Activated CD4-positive, alpha-beta T cell treated with anti-CD3 and anti-CD28 coated beads for 1 hour (primary cell): ENCODE data around the gene BFSP2.
A peak's percentile ranks its signal among the peaks of the same experiment; 100 is the strongest.
"Not testable (repeated sequence)": the region's sequence is repeated elsewhere in the genome, so short reads cannot be mapped to it uniquely, and the experiment has no call there.

ENCODE experiments used
- DNase-seq: peaks from one replicate; pipeline ENCODE4 v3.0.0-alpha.2; 2020

The BFSP2 gene

DNA sequence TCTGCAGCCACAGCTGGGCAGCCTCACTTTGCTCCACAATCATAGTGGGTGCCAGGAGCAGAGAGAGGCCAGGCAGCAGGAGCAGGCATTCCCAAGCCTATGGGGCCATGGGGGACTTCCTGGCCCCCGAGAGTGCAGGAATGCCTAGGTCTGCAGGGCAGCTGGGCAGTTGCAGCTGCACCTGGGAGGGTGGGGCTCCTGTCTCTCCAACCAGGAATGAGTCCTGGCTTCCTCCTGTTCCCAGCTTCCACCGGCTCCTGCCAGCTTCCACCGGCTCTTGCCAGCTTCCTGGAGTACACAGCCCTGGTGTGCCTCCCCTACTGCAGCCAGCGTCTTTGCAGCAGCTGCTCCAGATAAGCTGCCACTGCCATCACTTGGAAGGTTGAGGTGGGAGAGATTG, 87.3 kb downstream of the BFSP2 start:
- no peak for DNase-seq

DNA sequence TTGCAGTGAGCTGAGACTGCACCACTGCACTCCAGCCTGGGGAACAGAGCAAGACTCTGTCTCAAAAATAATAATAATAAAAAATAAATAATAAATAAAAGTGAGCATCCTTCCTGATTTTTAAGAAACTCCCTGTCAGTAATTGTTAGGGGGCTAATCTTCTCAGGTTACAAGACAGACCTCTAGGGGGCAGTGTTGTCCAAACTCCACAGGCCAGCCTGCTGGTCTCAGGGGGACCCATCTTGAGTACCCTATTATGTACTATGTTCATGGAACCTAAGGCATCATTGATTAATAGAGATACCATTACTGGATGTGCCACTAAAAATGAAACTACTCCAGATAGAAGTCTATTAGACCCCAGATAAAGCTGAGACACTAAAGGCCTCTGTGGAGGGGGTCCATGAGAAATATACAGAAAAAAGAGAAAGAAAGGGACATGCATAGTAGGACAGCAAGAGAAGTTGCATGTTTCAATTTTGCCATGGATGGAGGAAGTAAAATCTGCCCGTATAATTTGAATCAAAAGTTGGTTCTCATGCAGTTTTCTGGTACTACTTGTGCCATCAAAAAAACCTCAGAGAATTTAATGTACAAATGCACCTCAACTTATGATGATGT, 88.2 kb downstream of the BFSP2 start:
- peak; percentile 40 for DNase-seq

DNA sequence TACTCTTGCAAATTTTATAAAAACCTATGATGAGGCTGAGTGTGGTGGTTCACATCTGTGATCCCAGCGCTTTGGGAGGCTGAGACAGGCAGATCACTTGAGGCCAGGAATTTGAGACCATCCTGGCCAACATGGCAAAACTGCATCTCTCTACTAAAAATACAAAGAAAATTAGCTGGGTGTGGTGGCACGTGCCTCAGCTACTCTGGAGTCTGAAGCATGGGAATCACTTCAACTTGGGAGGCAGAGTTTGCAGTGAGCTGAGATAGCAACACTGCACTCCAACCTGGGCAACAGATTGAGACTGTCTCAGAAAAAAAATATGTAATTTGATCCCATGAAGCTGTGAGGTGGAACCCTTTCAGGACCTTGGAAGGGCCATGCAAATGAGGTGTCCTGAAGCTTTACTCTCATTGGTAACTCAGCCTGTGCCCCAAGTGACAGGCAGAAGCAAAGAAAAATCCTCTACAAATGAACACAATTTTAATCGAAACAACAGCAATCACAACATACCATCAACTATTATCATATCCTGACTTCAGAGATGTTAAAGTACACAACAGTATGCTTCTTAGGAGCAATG, 89.0 kb downstream of the BFSP2 start:
- no peak for DNase-seq

DNA sequence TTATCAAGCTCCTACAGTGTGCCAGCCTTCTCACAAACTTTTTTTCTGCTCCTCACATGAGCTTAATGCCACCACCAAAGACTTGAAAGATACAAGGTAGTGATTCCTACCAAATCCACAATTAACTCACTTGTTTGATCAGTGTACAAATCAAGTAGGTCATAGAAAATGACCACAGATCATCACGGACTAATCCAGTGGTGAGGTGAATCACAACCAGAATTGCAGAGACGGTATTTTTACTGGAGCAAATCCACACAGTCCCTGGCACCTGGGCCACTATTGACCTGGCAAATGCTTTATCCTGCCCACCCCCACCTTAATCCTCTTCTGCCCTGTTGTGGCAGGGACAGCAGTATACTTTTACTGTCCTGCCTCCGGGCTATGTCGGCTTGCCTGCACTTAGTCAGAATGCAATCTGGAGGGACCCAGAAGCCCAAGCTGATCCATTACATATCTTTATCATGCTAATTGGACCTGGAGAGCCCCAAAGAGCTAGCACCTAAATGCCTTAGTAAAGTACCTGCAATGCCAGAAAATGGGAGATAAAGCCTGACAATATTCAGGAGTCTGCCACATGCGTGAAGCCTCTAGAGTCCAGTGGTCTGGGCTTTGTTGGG, 89.7 kb downstream of the BFSP2 start:
- DNase-seq: no peak

DNA sequence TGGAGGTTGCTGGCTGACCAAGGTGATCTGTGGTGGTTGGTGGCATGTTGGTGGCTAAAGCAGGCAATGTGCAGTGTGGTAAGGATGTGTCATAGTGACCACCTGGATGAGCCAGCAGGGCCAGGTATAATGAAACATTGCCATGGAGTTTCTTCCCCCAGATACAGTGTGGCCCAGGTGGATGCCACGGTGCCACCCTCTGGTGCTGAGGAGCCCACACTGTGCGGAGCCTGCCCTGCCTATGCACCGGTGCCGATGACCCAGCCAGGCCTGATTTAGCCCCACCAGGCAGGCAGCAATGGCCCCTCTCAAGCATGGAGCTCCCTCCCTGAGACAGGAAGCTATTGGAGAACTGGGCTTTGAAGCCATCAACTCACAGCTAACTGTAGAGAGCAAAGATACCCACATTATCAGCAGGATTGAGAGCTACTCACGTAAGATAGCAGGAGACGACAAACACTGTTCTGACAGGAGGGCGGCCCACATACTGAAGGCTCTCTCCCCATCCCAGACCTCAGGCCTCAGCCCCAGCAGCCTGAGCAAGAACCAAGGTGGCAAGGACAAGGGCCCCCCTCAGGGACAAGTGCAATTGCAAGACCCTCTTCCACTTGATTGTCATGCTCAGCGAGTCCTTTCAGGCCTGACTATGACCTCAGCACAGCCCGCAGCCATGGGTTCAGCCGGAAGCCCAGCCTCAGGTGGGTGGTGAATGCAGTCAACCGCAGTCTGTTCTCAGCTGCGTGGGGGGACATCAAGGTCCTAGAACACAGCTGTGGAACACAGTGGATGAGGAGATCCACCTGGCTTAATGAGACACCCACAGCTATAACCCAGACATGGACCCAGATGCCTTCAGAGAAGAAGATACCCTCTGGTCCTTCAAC, 90.9 kb downstream of the BFSP2 start:
- peak; percentile 42 for DNase-seq

DNA sequence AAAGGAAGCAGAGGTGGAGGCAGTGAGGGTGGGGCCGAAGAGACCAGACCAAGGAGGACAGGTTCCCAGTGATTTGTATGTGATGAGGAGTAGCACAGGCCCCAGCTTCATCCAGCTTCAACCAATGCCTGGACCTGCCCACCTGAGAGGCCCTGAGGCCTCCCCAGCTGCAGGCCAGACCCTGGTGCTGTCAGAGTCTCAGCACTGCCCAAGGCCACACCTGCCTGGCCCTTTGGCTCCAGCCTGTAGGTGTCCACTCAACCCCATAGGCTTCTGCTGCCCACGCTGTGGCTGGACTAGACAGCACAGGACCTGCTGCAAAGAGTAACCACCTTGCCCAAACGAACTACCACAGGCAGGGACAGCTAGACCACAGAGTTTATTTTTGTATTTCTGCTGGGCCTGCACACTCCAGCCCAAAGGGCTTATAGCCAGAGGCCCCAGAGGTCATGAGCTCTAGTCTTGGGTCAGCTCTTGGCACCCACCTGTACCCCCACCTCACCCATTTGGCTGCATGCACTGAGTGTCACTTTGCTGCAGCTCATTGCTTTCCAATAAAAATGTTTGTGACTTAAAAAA, 91.7 kb downstream of the BFSP2 start:
- DNase-seq: no peak

DNA sequence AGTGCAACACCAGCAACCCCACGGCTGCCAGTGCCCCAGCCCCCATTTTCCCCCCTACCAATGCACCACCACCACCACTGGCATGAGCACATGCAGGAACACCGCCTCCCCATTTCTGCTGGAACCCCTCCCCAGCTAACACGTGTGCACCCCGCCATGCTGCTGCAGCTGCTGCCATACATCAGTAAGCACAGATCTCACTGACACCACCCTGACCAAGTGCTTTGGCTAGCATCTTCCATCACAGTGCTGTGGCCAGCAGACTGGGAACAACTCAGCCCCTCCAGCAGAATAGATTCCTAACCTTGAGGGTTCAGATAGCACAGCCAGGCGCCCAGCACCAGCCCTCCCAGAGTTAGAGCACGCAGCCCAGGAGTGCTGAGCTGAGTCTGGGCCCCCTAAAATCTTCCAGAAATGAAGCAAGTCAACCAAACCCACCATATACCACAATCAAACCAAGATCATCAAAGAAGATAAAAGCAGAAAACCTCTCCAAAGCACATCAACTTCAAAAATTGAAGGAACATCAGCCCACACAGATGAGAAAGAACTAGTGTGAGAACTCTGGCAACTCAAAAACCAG, 92.4 kb downstream of the BFSP2 start:
- no peak for DNase-seq

DNA sequence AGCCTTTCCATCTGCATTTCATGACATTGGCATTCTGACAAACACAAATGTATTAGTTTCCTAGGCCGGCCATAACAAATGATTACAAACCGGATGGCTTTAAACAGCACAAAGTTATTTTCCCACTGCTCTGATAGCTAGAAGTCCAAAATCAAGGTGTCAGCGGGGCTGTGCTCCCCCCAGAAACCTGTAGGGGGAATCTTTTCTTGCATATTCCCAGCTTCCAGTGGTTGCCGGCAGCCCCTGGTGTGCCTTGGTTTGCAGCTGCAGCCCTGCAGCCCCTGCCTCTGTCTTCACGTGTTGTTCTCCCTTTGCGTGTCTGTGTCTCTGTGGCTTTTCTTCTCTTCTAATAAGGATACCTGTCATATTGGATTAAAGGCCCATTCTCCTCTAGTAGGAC, 94.6 kb downstream of the BFSP2 start:
- no peak for DNase-seq

DNA sequence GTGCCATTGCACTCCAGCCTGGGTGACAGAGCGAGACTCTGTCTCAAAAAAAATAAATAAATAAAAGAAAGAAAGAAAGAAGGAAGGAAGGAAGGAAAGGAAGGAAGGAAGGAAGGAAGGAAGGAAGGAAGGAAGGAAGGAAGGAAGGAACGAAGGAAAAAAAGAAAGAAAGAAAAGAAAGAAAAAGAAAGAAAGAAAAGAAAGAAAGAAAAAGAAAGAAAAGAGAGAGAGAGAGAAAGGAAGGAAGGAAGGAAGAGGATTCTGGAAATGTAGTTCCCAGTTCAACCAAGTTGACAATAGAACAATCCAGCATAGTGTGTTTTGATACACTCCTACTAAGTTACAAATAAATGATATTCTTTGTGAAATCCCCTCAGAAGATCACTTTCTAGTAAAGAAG, 102.7 kb downstream of the BFSP2 start:
- DNase-seq: not testable (repeated sequence)

DNA sequence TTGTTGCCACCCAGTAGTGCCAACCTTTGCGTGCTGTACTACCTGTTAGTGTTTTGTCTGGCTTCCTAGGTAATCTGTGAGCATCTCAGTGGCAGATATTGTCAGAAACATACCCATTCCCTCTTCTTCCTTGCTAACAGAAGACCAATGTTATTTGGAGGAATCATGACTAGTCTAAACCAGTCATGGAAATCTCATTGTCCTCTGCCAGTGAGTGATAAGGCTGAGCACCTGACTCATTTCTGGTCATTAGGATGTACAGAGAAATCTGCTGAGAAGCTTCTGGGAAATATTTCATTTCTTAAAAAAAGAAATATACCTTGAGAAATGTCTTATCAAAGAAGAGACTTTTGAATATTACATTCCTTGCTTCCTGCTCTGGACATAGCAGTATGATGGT, 103.6 kb downstream of the BFSP2 start:
- DNase-seq: no peak

DNA sequence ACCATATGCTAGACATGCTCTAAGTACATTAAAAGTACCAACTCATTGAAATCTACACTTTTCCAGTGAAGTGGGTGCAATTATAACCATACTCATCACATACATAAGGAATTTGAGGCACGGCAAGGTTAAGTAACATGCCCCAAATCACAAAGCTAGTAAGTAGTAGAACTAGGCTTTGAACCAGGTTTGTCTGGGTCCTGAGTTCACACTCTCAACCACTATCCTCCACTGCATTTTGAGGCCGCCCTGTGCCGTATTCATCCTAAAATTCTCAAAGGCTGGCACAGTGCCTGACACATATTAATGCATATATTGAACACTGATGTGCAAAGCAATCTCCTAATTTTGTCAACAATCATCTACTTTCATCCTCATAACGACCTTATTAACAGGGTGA, 104.9 kb downstream of the BFSP2 start:
- DNase-seq: no peak

DNA sequence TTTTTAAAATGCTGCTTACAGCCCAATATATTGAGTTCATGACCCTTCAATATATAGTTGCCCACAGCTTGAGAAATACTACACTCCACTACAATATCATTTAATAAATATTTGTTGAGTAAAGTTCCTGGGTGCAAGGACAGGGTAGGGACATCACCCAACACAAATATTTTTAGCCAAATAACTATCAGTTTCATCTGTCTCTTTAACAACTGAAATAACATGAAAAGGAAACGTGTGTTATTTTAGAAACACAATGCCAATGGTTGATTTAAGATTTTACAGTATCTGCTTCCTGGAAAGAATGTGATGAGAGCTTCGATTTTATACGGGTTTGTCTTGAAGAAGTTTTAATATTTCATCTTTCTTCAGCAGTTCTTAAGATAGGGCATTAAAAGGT, 106.0 kb downstream of the BFSP2 start:
- DNase-seq: no peak

DNA sequence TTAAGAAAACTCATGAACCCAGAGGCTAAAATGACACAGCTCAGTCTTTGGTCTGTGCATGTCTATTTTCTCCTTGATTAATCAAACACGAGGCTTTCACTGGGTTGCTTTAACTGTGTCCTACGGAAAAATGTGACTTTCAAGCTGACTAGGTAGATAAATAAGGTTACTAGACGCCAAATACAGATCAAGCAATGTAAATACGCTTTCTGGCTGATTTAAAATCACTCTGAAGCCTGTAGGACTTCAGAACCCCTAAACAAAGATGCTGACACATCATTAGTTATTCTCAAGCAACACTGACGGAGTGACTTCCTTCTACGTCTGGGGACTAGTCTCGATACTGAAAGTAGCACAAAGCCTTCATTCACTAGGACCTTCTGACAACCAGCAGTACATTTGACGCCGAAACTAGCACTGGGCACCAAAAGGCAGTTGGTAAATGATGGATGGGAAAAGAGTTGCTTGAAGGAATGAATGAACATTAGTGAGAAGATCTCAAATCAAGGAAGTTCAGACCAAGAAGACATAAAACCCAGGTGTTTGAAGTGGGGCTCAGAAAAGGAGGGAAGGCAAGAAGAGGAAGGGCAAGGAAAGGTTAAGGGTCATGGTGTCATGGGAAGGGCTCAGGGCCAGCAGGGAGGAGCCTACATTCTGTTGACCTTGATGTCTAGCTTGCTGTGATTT, 106.5 kb downstream of the BFSP2 start:
- no peak for DNase-seq

DNA sequence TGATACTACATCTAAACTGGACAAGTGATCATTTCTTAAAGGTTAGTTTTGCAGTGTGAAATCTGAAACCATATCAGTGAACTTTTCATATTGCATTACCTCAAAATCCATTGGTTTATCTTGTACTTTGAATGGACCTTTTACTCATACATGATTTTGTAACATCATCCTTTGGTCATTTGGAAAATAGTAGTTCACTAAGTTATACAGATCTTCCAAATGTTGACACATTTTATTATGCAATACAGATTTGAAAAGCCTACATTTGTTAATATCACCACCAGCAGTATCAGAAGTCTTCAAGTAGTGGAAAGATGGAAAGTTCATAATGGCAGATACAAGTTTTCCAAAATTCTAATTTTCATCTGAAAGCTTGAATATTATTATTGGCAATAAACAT, 109.6 kb downstream of the BFSP2 start:
- no peak for DNase-seq

DNA sequence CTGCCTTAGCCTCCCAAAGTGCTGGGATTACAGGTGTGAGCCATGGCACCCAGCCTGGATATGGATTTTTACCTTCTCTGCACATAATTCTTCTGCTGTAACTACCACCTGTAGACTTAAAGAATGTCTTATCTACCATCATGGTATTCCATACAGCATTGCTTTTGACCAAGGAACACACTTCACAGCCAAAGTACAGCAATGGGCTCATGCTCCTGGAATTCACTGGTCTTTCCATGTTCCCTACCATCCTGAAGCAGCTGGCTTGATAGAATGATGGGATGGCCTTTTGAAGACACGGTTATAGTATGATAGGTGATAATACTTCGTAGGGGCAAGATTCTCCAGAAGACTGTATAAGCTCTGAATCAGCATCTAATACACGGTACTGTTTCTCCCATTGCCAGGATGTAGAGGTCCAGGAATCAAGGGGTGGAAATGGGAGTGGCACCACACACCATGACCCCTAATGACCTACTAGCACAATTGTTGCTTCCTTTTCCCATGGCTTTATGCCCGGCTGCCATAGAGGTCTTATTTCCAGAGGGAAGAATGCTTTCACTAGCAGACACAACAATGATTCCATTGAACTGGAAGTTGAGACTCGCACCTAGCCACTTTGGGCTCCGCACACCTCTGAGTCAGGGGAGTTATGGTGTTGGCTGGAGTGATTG, 112.7 kb downstream of the BFSP2 start:
- DNase-seq: no peak

DNA sequence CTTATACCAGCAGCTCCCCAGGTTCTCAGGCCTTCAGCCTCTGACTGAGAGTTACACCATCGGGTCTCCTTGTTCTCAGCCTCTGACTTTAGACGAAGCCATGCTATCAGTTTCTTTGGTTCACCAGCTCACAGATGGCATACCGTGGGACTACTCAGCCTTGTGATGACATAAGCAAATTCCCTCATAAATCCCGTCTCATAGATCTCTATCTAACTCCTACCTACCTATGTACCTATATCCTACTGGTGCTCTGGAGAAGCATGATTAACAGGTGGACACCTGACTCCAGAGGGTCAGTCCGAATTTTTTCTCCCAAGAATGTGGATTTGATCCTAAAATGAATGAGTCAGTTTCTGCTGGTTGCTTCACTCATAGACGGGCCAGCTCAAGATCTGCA, 114.6 kb downstream of the BFSP2 start:
- DNase-seq: no peak

DNA sequence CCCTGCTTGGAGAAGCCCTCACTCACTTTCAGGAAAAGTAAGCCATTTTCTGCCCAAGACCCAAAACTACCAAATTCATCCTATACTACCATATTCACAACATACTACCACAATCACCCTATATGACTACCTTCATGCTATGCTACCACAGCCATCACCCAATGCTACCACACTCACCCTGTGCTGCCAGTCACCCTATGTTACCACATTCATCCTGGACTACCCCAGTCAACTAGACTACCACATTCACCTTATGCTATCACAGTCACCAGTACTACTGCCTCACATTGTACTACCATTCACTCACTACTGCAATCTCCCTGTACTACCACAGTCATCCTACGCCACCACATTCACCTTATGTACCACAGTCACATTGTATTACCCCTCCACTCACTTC, 115.3 kb downstream of the BFSP2 start:
- no peak for DNase-seq

DNA sequence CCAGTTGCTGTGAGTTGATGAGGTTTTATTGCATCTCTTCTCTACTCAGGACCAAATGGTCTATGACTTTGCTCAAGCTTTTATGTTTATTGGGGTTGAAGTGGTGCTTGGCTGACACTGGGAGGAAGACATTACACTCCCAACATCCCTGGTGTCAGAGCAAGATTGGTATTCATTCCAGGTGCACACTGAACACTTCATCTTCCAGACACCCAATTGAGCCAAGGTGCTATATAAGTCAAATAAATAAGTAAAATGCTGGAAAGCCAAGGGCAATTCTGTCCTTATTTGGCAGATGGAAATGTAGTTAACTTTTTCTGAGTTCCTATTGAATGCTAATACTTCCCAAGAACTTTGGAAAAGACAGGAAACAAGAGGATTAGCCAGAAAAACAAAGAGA, 120.4 kb downstream of the BFSP2 start:
- no peak for DNase-seq

DNA sequence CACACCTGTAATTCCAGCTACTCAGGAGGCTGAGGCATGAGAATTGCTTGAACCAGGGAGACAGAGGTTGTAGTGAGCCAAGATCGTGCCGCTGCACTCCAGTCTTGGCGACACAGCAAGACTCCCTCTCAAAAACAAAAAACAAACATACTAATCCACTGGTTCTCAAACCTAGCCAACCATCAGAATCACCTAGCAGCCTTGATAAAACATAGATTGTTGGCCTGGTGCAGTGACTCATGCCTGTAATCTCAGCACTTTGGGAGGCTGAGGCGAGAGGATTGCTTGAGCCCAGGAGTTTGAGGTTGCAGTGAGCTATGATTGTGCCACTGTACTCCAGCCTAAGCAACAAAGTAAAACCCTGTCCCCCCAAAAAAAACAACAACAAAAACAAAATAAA, 121.1 kb downstream of the BFSP2 start:
- DNase-seq: not testable (repeated sequence)

DNA sequence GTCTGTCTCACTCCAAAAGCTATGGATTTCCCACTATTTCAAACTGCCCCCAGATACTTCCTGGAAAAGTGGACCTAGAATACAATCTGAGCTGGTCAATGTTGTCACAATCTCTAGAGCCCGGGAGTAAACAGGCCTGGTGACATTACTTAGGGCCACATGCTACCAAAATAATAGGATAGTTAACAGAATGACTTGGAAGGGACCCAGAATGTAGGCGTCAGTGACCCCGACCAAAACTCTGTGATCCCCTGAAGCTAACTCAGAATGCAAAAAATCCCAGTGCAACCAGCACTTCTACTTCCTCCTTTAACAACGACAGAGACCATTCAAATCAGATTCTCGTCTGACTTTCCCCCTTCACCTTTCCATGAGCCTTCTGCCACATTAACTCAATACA, 122.1 kb downstream of the BFSP2 start:
- no peak for DNase-seq

DNA sequence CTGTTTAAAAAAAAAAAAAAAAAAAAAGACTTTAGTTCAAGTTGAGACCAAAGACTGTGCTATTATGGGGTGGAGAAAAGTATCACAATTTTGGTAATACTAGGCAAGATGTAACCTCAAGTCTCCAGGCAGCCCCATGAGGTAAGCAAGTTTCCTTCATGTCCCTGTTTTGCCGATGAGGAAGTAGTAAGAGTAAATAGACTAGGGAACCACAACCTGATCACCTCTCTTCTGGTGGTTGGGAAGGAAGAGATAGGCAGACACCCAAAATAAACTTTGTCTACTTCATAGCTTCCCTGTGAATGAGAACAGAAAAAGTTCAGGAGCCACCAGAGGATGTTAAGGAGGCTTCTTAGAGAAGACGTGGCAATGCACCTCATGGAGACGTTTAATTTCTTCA, 123.9 kb downstream of the BFSP2 start:
- not testable (repeated sequence) for DNase-seq
